Kidney (tissue), 14 donors: ENCODE data around the gene FBLN7. TPM values are rescaled to one million over a fixed set of nuclear protein-coding genes. Genes with fewer than 3 reads are reported as not detected.
A peak's percentile ranks its signal among the peaks of the same experiment; 100 is the strongest.

Experiments
- DNase-seq, 5 donors: peaks; one replicate each; pipeline ENCODE4 v3.0.0-alpha.2; 2013 to 2020
- FAIRE-seq: peaks from 2 replicates; lab custom pipeline; 2012; peaks lifted over from hg19 to GRCh38; lab: Jason Lieb, UNC
- H3K27ac ChIP-seq, 2 donors: one replicate each; pipeline ENCODE4 v1.7.0; 2013; ENCODE audit warnings: low read depth in 2 of 2, low read length in 2 of 2, inconsistent platforms in 1 of 2
- H3K27me3 ChIP-seq: one replicate; pipeline ENCODE4 v1.7.1; 2013; ENCODE audit warnings: low read length, inconsistent platforms; ENCODE audit not compliant: control insufficient read depth, insufficient read depth
- H3K36me3 ChIP-seq, 3 donors: one replicate each; pipeline versions ENCODE4 v1.7.0 to v1.7.1; 2013; ENCODE audit warnings: low read length in 3 of 3, control low read depth in 1 of 3, inconsistent platforms in 1 of 3; ENCODE audit not compliant: insufficient read depth in 3 of 3, control insufficient read depth in 2 of 3
- H3K4me1 ChIP-seq, 3 donors: one replicate each; pipeline versions ENCODE4 v1.7.0 to v1.7.1; 2013; ENCODE audit warnings: low read length in 3 of 3, inconsistent platforms in 1 of 3, low read depth in 1 of 3; ENCODE audit not compliant: control insufficient read depth in 2 of 3, insufficient read depth in 2 of 3
- H3K4me3 ChIP-seq, 3 donors: one replicate each; pipeline versions ENCODE4 v1.7.0 to v1.8.1; 2013; ENCODE audit warnings: low read length in 3 of 3, control low read depth in 1 of 3, inconsistent platforms in 1 of 3
- H3K9ac ChIP-seq, 3 donors: one replicate each; pipeline versions ENCODE4 v1.7.0 to v1.7.1; 2013; ENCODE audit warnings: low read length in 3 of 3, control low read depth in 1 of 3, inconsistent platforms in 1 of 3
- H3K9me3 ChIP-seq, 3 donors: one replicate each; pipeline versions ENCODE4 v1.7.0 to v1.7.1; 2013; ENCODE audit warnings: low read length in 3 of 3, control low read depth in 1 of 3, inconsistent platforms in 1 of 3; ENCODE audit not compliant: control insufficient read depth in 2 of 3, insufficient read depth in 1 of 3
- intact Hi-C: fragments of 100-400 bp; cut with DNase I; formaldehyde crosslinking; loops from one replicate; pipeline ENCODE4 v1.11.1; 2022
- polyA plus RNA-seq: library from polyadenylated mRNA; stranded (reverse); fragments of 350-450 nt; fragmentation: Illumina TruSeq; extraction: RNeasy Lipid Tissue Mini Kit (QIAGEN cat#74804); gene quantifications from one replicate; pipeline ENCODE4 v1.2.3, GENCODE V29; 2014; ENCODE audit warnings: low read depth, low replicate concordance; ENCODE audit not compliant: insufficient read depth
- total RNA-seq: library from RNA; stranded (reverse); fragmentation: NEBNext Ultra II Directional; extraction: Animal tissue kit (Norgen Biotek cat#: 25700); gene quantifications from one replicate; pipeline ENCODE4 v1.2.1, GENCODE V29; 2021
- TF ChIP-seq, protein P1 (sequence below): IDR thresholded peaks from 3 replicates; pipeline ENCODE4 v1.5.1; 2012; ENCODE audit warnings: mild to moderate bottlenecking, moderate library complexity, borderline replicate concordance; ENCODE audit not compliant: insufficient read depth; ENCODE audit errors: extremely low read depth
- donor health status: control.
- donor health status: control.
- donor health status: control.
- donor health status: control.
- donor health status: control.
- donor health status: DM: yes; HTN: yes; CAD: no.
- donor health status: Normal renal cell carcinoma (clear cell type).

The FBLN7 gene
- total and polyA plus RNA-seq, 2 donors from 2014 or later = 0.71 to 4.6 TPM

GRCh38 chr2:112166806-112167499 lies 28.8 kb downstream of the FBLN7 start:
- FAIRE-seq (no peak), DNase-seq (peak in 1 of 5 donors; percentile 31)

GRCh38 chr2:112168422-112169124 lies 30.4 kb downstream of the FBLN7 start:
- FAIRE-seq = no peak
- Histone ChIP-seq H3K4me3 (no peak overlapping the region), H3K9ac (no peak overlapping the region), H3K9me3 (no peaks in the 10 kb centered on the region), H3K27ac (no peak overlapping the region), H3K27me3 (no peaks in the 10 kb centered on the region), H3K36me3 (no peaks in the 10 kb centered on the region), H3K4me1 (no peaks in the 10 kb centered on the region)
- TF ChIP-seq, protein P1, sequence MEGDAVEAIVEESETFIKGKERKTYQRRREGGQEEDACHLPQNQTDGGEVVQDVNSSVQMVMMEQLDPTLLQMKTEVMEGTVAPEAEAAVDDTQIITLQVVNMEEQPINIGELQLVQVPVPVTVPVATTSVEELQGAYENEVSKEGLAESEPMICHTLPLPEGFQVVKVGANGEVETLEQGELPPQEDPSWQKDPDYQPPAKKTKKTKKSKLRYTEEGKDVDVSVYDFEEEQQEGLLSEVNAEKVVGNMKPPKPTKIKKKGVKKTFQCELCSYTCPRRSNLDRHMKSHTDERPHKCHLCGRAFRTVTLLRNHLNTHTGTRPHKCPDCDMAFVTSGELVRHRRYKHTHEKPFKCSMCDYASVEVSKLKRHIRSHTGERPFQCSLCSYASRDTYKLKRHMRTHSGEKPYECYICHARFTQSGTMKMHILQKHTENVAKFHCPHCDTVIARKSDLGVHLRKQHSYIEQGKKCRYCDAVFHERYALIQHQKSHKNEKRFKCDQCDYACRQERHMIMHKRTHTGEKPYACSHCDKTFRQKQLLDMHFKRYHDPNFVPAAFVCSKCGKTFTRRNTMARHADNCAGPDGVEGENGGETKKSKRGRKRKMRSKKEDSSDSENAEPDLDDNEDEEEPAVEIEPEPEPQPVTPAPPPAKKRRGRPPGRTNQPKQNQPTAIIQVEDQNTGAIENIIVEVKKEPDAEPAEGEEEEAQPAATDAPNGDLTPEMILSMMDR = no peak
- no peak for DNase-seq
- intact Hi-C loops = no loop called here

More at GRCh38 chr2:112166806-112167499, 28.8 kb downstream of the FBLN7 start:
- no peak overlapping the region for H3K4me3 ChIP-seq
- H3K9me3 ChIP-seq = no peaks in the 10 kb centered on the region
- TF ChIP-seq, protein P1 = no peak
- intact Hi-C loops = no loop called here
- no peak overlapping the region for H3K27ac ChIP-seq
- no peaks in the 10 kb centered on the region for H3K36me3 ChIP-seq
- no peaks in the 10 kb centered on the region for H3K4me1 ChIP-seq
- no peak overlapping the region for H3K9ac ChIP-seq
- no peaks in the 10 kb centered on the region for H3K27me3 ChIP-seq

- TF ChIP-seq, protein P1 = no peak
- no peak overlapping the region for H3K9ac ChIP-seq
- no peaks in the 10 kb centered on the region for H3K27me3 ChIP-seq
Measured at GRCh38 chr2:112170495-112170894, 32.3 kb downstream of the FBLN7 start.

More at GRCh38 chr2:112170495-112170894, 32.3 kb downstream of the FBLN7 start:
- no peak overlapping the region for H3K27ac ChIP-seq
- no peak overlapping the region for H3K4me3 ChIP-seq
- intact Hi-C loops = no loop called here
- DNase-seq (no peak), FAIRE-seq (no peak)
- H3K9me3 ChIP-seq = no peaks in the 10 kb centered on the region
- H3K4me1 ChIP-seq = no peaks in the 10 kb centered on the region
- H3K36me3 ChIP-seq = no peaks in the 10 kb centered on the region
